Measurements from ENCODE around the gene DGCR6L.
"Not testable (repeated sequence)": the region's sequence is repeated elsewhere in the genome, so short reads cannot be mapped to it uniquely, and the experiment has no call there.

Gene DGCR6L

GRCh38 chr22:20271114-20271994 is 48.5 kb downstream of the DGCR6L start:
- TF ChIP-seq PPARA (CRISPR knock-in tag; IDR thresholded peaks at IDR 0.05; ENCODE audit: borderline replicate concordance) (no peak), GLIS3 (CRISPR knock-in tag; IDR thresholded peaks at IDR 0.05) (no peak), ISL1 (CRISPR knock-in tag; IDR thresholded peaks at IDR 0.05) (no peak), TOX (CRISPR knock-in tag; IDR thresholded peaks at IDR 0.05; ENCODE audit: borderline replicate concordance) (no peak), PATZ1 (CRISPR knock-in tag; IDR thresholded peaks at IDR 0.05; ENCODE audit: borderline replicate concordance) (no peak), SNAI2 (CRISPR knock-in tag; IDR thresholded peaks at IDR 0.05) (no peak), POU6F1 (CRISPR knock-in tag; IDR thresholded peaks at IDR 0.05; ENCODE audit: borderline replicate concordance, low read depth) (no peak), ZFP3 (CRISPR knock-in tag; IDR thresholded peaks at IDR 0.05) (no peak), CSDC2 (CRISPR knock-in tag; IDR thresholded peaks at IDR 0.05) (no peak), CSRNP3 (CRISPR knock-in tag; IDR thresholded peaks at IDR 0.05) (no peak), ZNF70 (CRISPR knock-in tag; IDR thresholded peaks at IDR 0.05) (no peak), RARB (CRISPR knock-in tag; IDR thresholded peaks at IDR 0.05) (no peak), TCF4 (CRISPR knock-in tag; IDR thresholded peaks at IDR 0.05; ENCODE audit: borderline replicate concordance) (no peak), BACH2 (CRISPR knock-in tag; IDR thresholded peaks at IDR 0.05; ENCODE audit: borderline replicate concordance) (no peak), CREB5 (CRISPR knock-in tag; IDR thresholded peaks at IDR 0.05; ENCODE audit: low read depth) (no peak), ZC3H10 (CRISPR knock-in tag; IDR thresholded peaks at IDR 0.05) (no peak)
- ATAC-seq: no peak

GRCh38 chr22:20270190-20271113 is 49.4 kb downstream of the DGCR6L start:
- peak; percentile 25; the same call in 1 of the 3 replicates for ATAC-seq

GRCh38 chr22:20269673-20270072 is 50.2 kb downstream of the DGCR6L start:
- ATAC-seq: not testable (repeated sequence)

- not testable (repeated sequence) for ATAC-seq
Observed at GRCh38 chr22:20269201-20269600, 50.7 kb downstream of the DGCR6L start.

GRCh38 chr22:20268279-20269012 is 51.4 kb downstream of the DGCR6L start, which contains the start of gene RTN4R:
TSS of gene RTN4R (minus strand) at chr22:20268318. CDS start at chr22:20268092, 226 bp downstream.
- peak; percentile 90 for ATAC-seq
- TF ChIP-seq CSRNP3 (CRISPR knock-in tag; IDR thresholded peaks at IDR 0.05) (no peak), CREB5 (CRISPR knock-in tag; IDR thresholded peaks at IDR 0.05; ENCODE audit: low read depth) (no peak), ISL1 (CRISPR knock-in tag; IDR thresholded peaks at IDR 0.05) (no peak), ZFP30 (CRISPR knock-in tag; IDR thresholded peaks at IDR 0.05) (no peak), ZNF8 (CRISPR knock-in tag; IDR thresholded peaks at IDR 0.05) (no peak)

Measured in SK-N-SH treated with all-trans-retinoic acid at 6 μM for 48 hours (cell line).